Neuronal stem cell (in vitro differentiated cells): ENCODE results near the gene CRTC2.

Source experiments
- DNase-seq: peaks from one replicate; pipeline ENCODE4 v3.0.0-alpha.2; 2013; ENCODE audit warnings: low spot score
- H2AFZ ChIP-seq: one replicate; pipeline ENCODE4 v1.6.1; 2013; ENCODE audit warnings: mild to moderate bottlenecking, low read length, inconsistent platforms
- H2AK5ac ChIP-seq: 2 replicates; pipeline ENCODE4 v1.6.1; 2013; ENCODE audit warnings: low read depth, mild to moderate bottlenecking, inconsistent platforms, low read length, moderate library complexity, mixed read lengths
- H2BK120ac ChIP-seq: 2 replicates; pipeline ENCODE4 v1.6.1; 2013; ENCODE audit warnings: low read depth, mild to moderate bottlenecking, inconsistent platforms, low read length, moderate library complexity, mixed read lengths
- H2BK12ac ChIP-seq: one replicate; pipeline ENCODE4 v1.6.1; 2013; ENCODE audit warnings: low read length, inconsistent platforms
- H2BK15ac ChIP-seq: 2 replicates; pipeline ENCODE4 v1.6.1; 2013; ENCODE audit warnings: mild to moderate bottlenecking, low read length, inconsistent platforms, mixed read lengths
- H2BK5ac ChIP-seq: one replicate; pipeline ENCODE4 v1.6.1; 2013; ENCODE audit warnings: inconsistent platforms, mild to moderate bottlenecking, low read length, moderate library complexity
- H3K14ac ChIP-seq: one replicate; pipeline ENCODE4 v1.6.1; 2013; ENCODE audit warnings: low read length, inconsistent platforms
- H3K18ac ChIP-seq: 2 replicates; pipeline ENCODE4 v1.6.1; 2013; ENCODE audit warnings: low read length, inconsistent platforms
- H3K23ac ChIP-seq: 2 replicates; pipeline ENCODE4 v1.6.1; 2013; ENCODE audit warnings: low read depth, mild to moderate bottlenecking, mixed read lengths, low read length, inconsistent platforms; ENCODE audit not compliant: poor library complexity
- H3K27ac ChIP-seq: replicated peaks from 3 replicates; pipeline ENCODE4 v1.5.1; 2013; ENCODE audit warnings: low read length, inconsistent platforms
- H3K27me3 ChIP-seq, 3 experiments: 2 replicates each; pipeline ENCODE4 v1.6.1; 2013; ENCODE audit warnings: low read length in 3 of 3, mild to moderate bottlenecking in 2 of 3, inconsistent platforms in 1 of 3, low read depth in 1 of 3, mixed read lengths in 1 of 3, moderate library complexity in 1 of 3; ENCODE audit not compliant: control insufficient read depth in 3 of 3, insufficient read depth in 3 of 3
- H3K36me3 ChIP-seq, 2 donors: replicated peaks in 1 of 2; 2 replicates each; pipeline ENCODE4 v1.6.1; 2013; ENCODE audit warnings: low read length in 2 of 2; ENCODE audit not compliant: control insufficient read depth in 2 of 2, insufficient read depth in 2 of 2
- H3K4ac ChIP-seq: 2 replicates; pipeline ENCODE4 v1.6.1; 2013; ENCODE audit warnings: inconsistent platforms, mild to moderate bottlenecking, low read length, moderate library complexity
- H3K4me1 ChIP-seq, 2 donors: 1 replicate in 1 of 2; 2 replicates in 1 of 2; pipeline ENCODE4 v1.6.1; 2013; ENCODE audit warnings: low read length in 2 of 2, low read depth in 1 of 2; ENCODE audit not compliant: control insufficient read depth in 2 of 2, insufficient read depth in 1 of 2
- H3K4me2 ChIP-seq: one replicate; pipeline ENCODE4 v1.6.1; 2013; ENCODE audit warnings: mild to moderate bottlenecking, low read length, inconsistent platforms; ENCODE audit not compliant: insufficient read depth, poor library complexity, severe bottlenecking
- H3K4me3 ChIP-seq, 2 donors: 2 replicates each; pipeline ENCODE4 v1.5.1; 2013; ENCODE audit warnings: low read length in 2 of 2, mild to moderate bottlenecking in 2 of 2, inconsistent platforms in 1 of 2, moderate library complexity in 1 of 2
- H3K79me1 ChIP-seq: one replicate; pipeline ENCODE4 v1.6.1; 2013; ENCODE audit warnings: low read depth, mild to moderate bottlenecking, inconsistent platforms, low read length, moderate library complexity
- H3K9ac ChIP-seq: one replicate; pipeline ENCODE4 v1.6.1; 2013; ENCODE audit warnings: mild to moderate bottlenecking, low read depth, low read length, inconsistent platforms; ENCODE audit not compliant: poor library complexity
- H3K9me3 ChIP-seq, 2 donors: replicated peaks in 1 of 2; 2 replicates each; pipeline versions ENCODE3 to v1.6.1; 2013; ENCODE audit warnings: low read length in 2 of 2, mild to moderate bottlenecking in 2 of 2, inconsistent platforms in 1 of 2, low read depth in 1 of 2, mixed read lengths in 1 of 2, moderate library complexity in 1 of 2; ENCODE audit not compliant: control insufficient read depth in 2 of 2, insufficient read depth in 1 of 2
- H4K8ac ChIP-seq: one replicate; pipeline ENCODE4 v1.6.1; 2013; ENCODE audit warnings: low read depth, mild to moderate bottlenecking, inconsistent platforms, low read length, moderate library complexity
- H4K91ac ChIP-seq: one replicate; pipeline ENCODE4 v1.6.1; 2013; ENCODE audit warnings: low read length, low read depth, mild to moderate bottlenecking, inconsistent platforms; ENCODE audit not compliant: poor library complexity
- WGBS, 2 donors: extraction: QIAGEN DNeasy Blood & Tissue Kit; methylation state at CpG; one replicate each; pipeline ENCODE4 v1.1.7; 2013; ENCODE audit warnings: missing lambda C conversion rate in 2 of 2, mixed read lengths in 1 of 2; ENCODE audit not compliant: insufficient read length in 2 of 2, insufficient replicate concordance in 1 of 2; ENCODE audit errors: extremely low coverage in 2 of 2; 5-methylcytosine and 5-hydroxymethylcytosine counted together

CRTC2 gene

DNA sequence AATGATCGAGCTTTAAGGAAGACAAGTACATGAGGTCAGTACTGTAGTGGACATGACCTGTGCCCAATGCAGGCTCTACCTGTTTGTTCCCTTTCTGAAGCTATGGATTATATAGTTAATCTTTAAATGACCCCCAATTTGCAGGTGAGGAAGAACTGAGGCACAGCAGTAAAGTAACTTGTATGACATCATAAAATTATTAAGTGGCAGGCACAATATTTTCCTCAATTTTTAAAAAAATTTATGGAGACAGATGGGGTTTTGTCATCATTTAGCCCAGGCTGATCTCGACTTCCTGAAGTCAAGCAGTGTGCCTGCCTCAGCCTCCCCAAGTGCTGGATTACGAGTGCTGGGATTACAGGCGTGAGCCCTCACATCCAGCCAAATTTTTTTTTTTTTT is 32.0 kb downstream of the CRTC2 start:
- peaks cover 2 to 3% of the 10 kb centered on the region in 2 donors for H3K4me1 ChIP-seq
- DNase-seq, result no peak
- no peak overlapping the region for H3K23ac ChIP-seq
- H3K27ac ChIP-seq, result no peak overlapping the region
- no peak overlapping the region for H3K4me3 ChIP-seq
- H3K27me3 ChIP-seq, result no peaks in the 10 kb centered on the region
- H3K9ac ChIP-seq, result no peak overlapping the region
- H2AK5ac ChIP-seq, result no peak overlapping the region
- no peak overlapping the region for H3K14ac ChIP-seq
- H2BK15ac ChIP-seq, result no peak overlapping the region
- WGBS, 2 donors, result no CpG with 5 or more reads among the region's 4 CpGs
- no peak overlapping the region for H2AFZ ChIP-seq
- no peak overlapping the region for H3K4me2 ChIP-seq
- no peak overlapping the region for H3K4ac ChIP-seq
- H4K8ac ChIP-seq, result no peak overlapping the region
- no peaks in the 10 kb centered on the region for H3K9me3 ChIP-seq
- no peak overlapping the region for H3K18ac ChIP-seq
- peaks cover 0 to 22% of the 10 kb centered on the region in 2 donors for H3K36me3 ChIP-seq
- no peak overlapping the region for H2BK5ac ChIP-seq
- no peak overlapping the region for H2BK120ac ChIP-seq
- no peak overlapping the region for H4K91ac ChIP-seq
- H3K79me1 ChIP-seq, result peaks cover 2% of the 10 kb centered on the region
- H2BK12ac ChIP-seq, result no peak overlapping the region

DNA sequence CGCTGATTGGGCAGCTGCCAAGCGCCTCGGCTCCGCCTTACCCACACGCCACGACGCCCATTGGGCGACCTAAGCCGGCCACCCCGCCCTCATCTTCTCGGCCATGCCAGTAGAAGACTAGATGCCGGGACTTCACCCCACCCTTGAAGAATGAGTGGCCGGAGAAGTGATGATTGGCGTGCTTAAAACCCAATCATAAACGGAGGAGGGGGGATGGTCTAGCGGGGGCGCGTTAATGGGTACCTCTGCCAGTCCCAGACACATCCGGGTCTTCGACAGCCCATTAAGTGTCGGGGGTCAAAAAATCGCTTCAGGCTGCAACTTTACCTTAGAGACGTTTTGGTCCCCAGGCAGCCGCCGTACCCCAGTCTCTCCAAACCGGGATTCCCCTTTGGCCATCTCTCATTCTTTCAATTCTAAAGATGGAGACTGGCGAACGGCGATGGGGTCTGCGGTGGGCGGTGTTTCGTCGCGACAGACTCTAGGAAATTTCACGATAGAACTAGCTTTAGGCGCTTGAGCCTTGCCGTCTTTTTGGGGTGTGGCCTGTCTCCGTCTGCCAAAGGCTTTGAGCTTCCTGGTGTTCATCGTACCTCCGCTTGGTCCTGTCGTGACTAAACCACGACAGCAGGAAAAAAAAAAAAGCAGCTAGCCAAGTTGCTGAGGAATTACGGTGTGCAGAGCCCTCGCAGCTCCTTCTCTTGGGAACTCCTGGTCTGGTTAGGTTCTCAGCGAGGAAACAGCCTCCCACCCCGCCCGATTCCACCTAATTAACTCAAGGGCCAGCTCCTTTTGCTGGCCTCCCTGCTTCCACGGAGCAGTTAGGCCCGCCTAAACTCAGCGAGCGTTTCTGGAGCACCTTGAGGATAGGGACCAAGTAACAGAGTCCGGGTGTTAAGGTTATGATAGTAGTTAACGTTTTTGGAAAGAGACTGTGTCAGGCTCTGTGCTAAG is 35.2 kb downstream of the CRTC2 start, which contains the start of gene GATAD2B:
TSS of gene GATAD2B (minus strand) at position 1 of the 954 bp plus-strand sequence. CDS start 94,625 bp downstream, outside the sequence.
- Histone ChIP-seq H2AK5ac (peak within 1 kb of the TSS; percentile 82), H3K9ac (peak within 1 kb of the TSS; percentile 92), H2BK12ac (no peak within 1 kb of the TSS), H3K9me3 (no peaks in the 10 kb centered on the region), H3K4me1 (peaks cover 15 to 17% of the 10 kb centered on the region in 2 donors), H3K4me2 (peak within 1 kb of the TSS; percentile 78), H3K4ac (no peak within 1 kb of the TSS), H2BK120ac (no peak within 1 kb of the TSS), H2AFZ (peak within 1 kb of the TSS; percentile 83), H3K27ac (peak within 1 kb of the TSS; percentile 98), H3K18ac (peak within 1 kb of the TSS; percentile 99), H2BK15ac (no peak within 1 kb of the TSS), H3K27me3 (no peaks in the 10 kb centered on the region), H3K14ac (no peak within 1 kb of the TSS), H4K8ac (no peak within 1 kb of the TSS), H4K91ac (no peak within 1 kb of the TSS), H3K4me3 (peak within 1 kb of the TSS; percentile 69 to 99), H3K23ac (peak within 1 kb of the TSS; percentile 92), H2BK5ac (peak within 1 kb of the TSS; percentile 87), H3K36me3 (peaks cover 4 to 16% of the 10 kb centered on the region in 2 donors), H3K79me1 (peaks cover 2% of the 10 kb centered on the region)
- WGBS, 2 donors, result no CpG with 5 or more reads among the region's 53 CpGs
- DNase-seq, result peak; percentile 100

DNA sequence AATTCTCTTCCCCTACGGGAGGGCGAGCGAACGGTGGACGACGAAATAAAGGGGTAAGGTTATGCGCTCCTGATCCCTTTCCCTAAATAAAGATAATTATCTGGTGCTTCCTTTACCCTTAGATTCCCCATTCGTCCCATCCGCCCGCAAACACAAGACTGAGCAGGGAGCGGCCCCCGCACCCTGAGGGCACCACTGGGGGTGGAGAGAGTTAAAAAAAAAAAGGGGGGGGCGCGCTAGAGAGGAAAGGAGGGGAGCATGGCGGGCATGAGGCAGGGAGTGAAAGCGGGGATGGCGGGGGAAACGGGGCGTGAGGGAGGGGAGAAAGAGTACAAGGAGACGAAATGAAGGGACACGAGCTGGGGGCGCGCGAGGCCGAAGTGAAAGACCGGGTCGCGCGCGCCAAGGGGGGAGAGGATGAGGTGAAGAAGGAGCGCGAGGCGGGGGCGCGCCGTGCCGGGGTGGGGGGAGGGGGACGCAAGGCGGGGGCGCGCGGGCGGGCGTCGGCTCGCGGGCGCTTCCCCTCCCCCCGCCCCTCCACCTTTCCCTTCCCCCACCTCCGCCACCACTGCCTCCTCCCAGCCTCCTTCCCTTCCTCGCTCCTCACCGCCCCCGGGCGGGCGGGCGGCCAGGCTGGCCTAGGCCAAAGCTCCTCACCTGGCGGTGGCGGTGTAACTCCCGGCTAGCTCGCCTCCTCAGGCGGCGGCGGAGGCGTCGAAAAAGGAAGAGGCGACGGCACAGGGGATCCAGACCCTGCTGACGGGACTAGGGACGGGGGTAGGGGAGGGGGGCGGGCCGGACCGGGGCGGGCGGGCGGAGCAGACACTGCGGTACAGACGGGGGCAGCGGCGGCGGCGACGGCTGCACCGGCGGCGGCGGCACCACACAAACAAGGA is 36.1 kb downstream of the CRTC2 start:
- Histone ChIP-seq H2BK15ac (no peak overlapping the region), H2AFZ (peak overlapping the region; percentile 83), H4K8ac (no peak overlapping the region), H4K91ac (no peak overlapping the region), H3K23ac (peak overlapping the region; percentile 92), H2BK12ac (no peak overlapping the region), H2AK5ac (peak overlapping the region; percentile 82), H3K9ac (peak overlapping the region; percentile 92), H2BK120ac (no peak overlapping the region), H3K4me3 (peak overlapping the region; percentile 69 to 99), H3K27me3 (no peaks in the 10 kb centered on the region), H3K4ac (no peak overlapping the region), H3K79me1 (peaks cover 2% of the 10 kb centered on the region), H3K4me2 (peak overlapping the region; percentile 63), H2BK5ac (peak overlapping the region; percentile 87), H3K4me1 (peaks cover 15 to 17% of the 10 kb centered on the region in 2 donors), H3K27ac (peak overlapping the region; percentile 98), H3K36me3 (peaks cover 4 to 24% of the 10 kb centered on the region in 2 donors), H3K18ac (peak overlapping the region; percentile 99), H3K9me3 (no peaks in the 10 kb centered on the region), H3K14ac (no peak overlapping the region)
- no CpG with 5 or more reads among the region's 86 CpGs for WGBS, 2 donors
- no peak for DNase-seq
